NT2/D1 (cell line): ENCODE data around the gene MAP3K20.
"Not testable (repeated sequence)": the region's sequence is repeated elsewhere in the genome, so short reads cannot be mapped to it uniquely, and the experiment has no call there.

Experiments
- SUZ12 ChIP-seq: IDR thresholded peaks from 2 replicates; pipeline ENCODE4 v1.6.1; 2011; ENCODE audit not compliant: insufficient read length, insufficient read depth; ENCODE audit errors: extremely low read depth
- YY1 ChIP-seq: IDR thresholded peaks from 2 replicates; pipeline ENCODE4 v1.6.1; 2011; ENCODE audit not compliant: insufficient read length, insufficient read depth

- not testable (repeated sequence) for TF ChIP-seq SUZ12, YY1
Observed at GRCh38 chr2:173207124-173207523, 131.5 kb downstream of the MAP3K20 start.
